ENCODE results near the gene AHSA1. TPM values are rescaled to one million over a fixed set of nuclear protein-coding genes. Genes with fewer than 3 reads are reported as not detected.
A peak's percentile ranks its signal among the peaks of the same experiment; 100 is the strongest.

The AHSA1 gene
- total RNA-seq, 2 donors from 2014 or later: 112 to 316 TPM

GRCh38 chr14:77439861-77440260 lies 18.0 kb upstream of the AHSA1 start:
- Histone ChIP-seq H3K4me1 (no peaks in the 10 kb centered on the region), H3K9me3 (no peaks in the 10 kb centered on the region), H3K4me3 (no peak overlapping the region), H3K27me3 (no peaks in the 10 kb centered on the region), H3K9ac (ENCODE audit: low read depth in 2 of 2, low read length in 2 of 2) (no peak overlapping the region), H3K27ac (no peak overlapping the region), H3K36me3 (peaks cover 6% of the 10 kb centered on the region)
- no peak for DNase-seq
- TF ChIP-seq CTCF (IDR thresholded peaks at IDR 0.05): no peak
- intact Hi-C loops (cut with DNase I): no loop called here

- Histone ChIP-seq H3K27me3 (no peaks in the 10 kb centered on the region), H3K9me3 (no peaks in the 10 kb centered on the region), H3K4me3 (no peak overlapping the region), H3K27ac (no peak overlapping the region), H3K9ac (ENCODE audit: low read depth in 2 of 2, low read length in 2 of 2) (no peak overlapping the region), H3K36me3 (no peaks in the 10 kb centered on the region), H3K4me1 (no peaks in the 10 kb centered on the region)
- no peak for DNase-seq
- intact Hi-C loops (cut with DNase I): no loop called here
- TF ChIP-seq CTCF (IDR thresholded peaks at IDR 0.05): no peak
Observed at GRCh38 chr14:77442196-77442595, 15.7 kb upstream of the AHSA1 start.

GRCh38 chr14:77455966-77456640 lies 1.8 kb upstream of the AHSA1 start:
- Histone ChIP-seq H3K4me3 (no peak overlapping the region), H3K36me3 (peaks cover 1% of the 10 kb centered on the region), H3K9ac (ENCODE audit: low read depth in 2 of 2, low read length in 2 of 2) (peak overlapping the region in 1 of 2 donors; percentile 97), H3K27me3 (no peaks in the 10 kb centered on the region), H3K9me3 (no peaks in the 10 kb centered on the region), H3K4me1 (peaks cover 6% of the 10 kb centered on the region), H3K27ac (no peak overlapping the region)
- DNase-seq: no peak
- intact Hi-C loops (cut with DNase I): loop anchor here (10.0 kb wide), 1 partner anchor 249 kb away; the partner anchor contains the start of genes ALKBH1 and SLIRP
- TF ChIP-seq CTCF (IDR thresholded peaks at IDR 0.05): no peak

- Histone ChIP-seq H3K9ac (ENCODE audit: low read depth in 2 of 2, low read length in 2 of 2) (peak overlapping the region; percentile 87 to 97), H3K27me3 (no peaks in the 10 kb centered on the region), H3K36me3 (peaks cover 7% of the 10 kb centered on the region), H3K9me3 (no peaks in the 10 kb centered on the region), H3K4me3 (peak overlapping the region; percentile 92), H3K4me1 (peaks cover 6% of the 10 kb centered on the region), H3K27ac (peak overlapping the region; percentile 98)
- TF ChIP-seq CTCF (IDR thresholded peaks at IDR 0.05): no peak
- DNase-seq: no peak
- intact Hi-C loops (cut with DNase I): loop anchor here (10.0 kb wide), 1 partner anchor 248 kb away; the partner anchor contains the start of genes ALKBH1 and SLIRP
Observed at GRCh38 chr14:77457115-77457521, 775 bp upstream of the AHSA1 start.

- Histone ChIP-seq H3K4me3 (peak overlapping the region; percentile 92), H3K9me3 (no peaks in the 10 kb centered on the region), H3K36me3 (peaks cover 7% of the 10 kb centered on the region), H3K27me3 (no peaks in the 10 kb centered on the region), H3K4me1 (peaks cover 6% of the 10 kb centered on the region), H3K27ac (peak overlapping the region; percentile 98), H3K9ac (ENCODE audit: low read depth in 2 of 2, low read length in 2 of 2) (peak overlapping the region; percentile 82 to 97)
- TF ChIP-seq CTCF (IDR thresholded peaks at IDR 0.05): no peak
- intact Hi-C loops (cut with DNase I): loop anchor here (2.0 to 10.0 kb wide), 2 partner anchors 94 to 246 kb away; partner anchors contain the start of genes ALKBH1 and SLIRP
- peak; percentile 54 for DNase-seq
Observed at GRCh38 chr14:77458249-77458950, 507 bp downstream of the AHSA1 start.
